Activated CD8-positive, alpha-beta memory T cell treated with anti-CD3 and anti-CD28 coated beads, Interleukin-2, amount 50 U/mL, for 24 hours (primary cell): ENCODE measurements around the gene KLKB1.

Experiments used
- DNase-seq: peaks from one replicate; pipeline ENCODE4 v3.0.0-alpha.2; 2020; ENCODE audit errors: extremely low read depth

The KLKB1 gene

GRCh38 chr4:186227221-186227620 lies at the start of gene KLKB1:
TSS of gene KLKB1 (plus strand) at chr4:186227507. CDS start at chr4:186228196, 689 bp downstream.
- no peak for DNase-seq

DNA sequence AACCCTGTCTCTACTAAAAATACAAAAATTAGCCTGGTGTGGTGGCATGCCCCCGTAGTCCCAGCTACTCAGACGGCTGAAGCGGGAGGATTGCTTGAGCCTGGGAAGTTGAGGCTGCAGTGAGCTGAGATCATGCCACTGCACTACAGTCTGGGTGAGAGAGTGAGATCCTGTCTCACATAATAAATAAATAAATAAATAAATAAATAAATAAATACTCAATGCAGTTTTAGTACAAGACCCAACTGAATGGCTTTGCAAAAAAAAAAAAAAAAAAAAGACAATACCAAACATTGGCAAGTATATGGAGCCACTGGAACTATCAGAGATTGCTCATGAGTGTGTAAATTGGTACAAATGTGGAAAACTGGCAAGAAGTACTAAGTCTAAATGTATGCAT lies 39.2 kb upstream of the KLKB1 start:
- no peak for DNase-seq

DNA sequence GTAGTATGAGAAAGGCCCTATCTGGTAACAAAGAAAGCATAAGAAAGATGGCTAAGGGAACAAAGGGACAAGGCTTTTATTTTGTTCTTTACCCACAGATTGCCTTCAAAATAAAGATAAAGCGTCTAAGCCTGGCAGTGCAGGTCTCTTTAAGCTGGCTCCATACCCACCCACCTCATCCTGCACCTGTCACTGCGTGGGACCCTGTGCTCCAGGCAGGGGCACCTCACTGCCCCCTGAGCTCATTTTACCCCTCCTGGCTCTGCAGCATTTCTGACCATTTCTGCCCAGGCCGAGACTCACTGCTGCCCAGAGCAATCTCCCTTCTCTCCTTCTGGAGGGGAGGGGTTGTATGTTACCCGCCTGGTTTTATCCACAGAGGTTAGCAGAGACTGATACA lies 37.7 kb upstream of the KLKB1 start:
- no peak for DNase-seq

DNA sequence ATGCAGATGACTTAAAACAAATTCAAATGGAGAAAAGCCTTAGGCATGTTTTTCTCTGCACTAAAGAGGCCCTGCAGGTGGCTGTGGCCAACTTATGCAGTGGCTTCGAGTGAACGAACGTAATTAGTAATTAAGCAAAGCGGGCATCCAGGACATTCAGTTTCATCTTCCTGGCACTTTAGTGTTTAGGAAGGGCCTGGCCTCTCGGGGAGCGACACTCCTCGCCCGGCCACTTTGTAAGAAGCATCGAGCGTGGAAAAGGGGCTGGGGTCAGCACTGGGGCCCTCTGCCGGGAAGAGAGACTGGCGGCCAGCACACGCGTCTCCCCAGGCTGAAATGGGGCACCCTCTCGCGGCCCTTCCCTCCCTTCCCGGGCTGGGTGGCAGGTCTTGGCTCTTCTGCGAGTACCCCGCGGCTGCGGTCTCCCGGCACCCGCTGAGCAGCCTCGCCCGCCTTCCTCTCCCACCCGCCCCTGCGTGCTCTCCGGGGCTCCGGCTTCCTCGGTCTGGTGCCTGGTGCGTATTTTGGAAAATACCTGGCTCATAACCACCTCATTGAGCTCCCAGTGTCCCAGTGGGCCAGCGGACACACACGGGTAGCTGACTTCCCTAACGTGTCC lies 36.6 kb upstream of the KLKB1 start:
- no peak for DNase-seq

GRCh38 chr4:186191200-186192065 lies 35.9 kb upstream of the KLKB1 start, which contains the start of gene CYP4V2:
TSS of gene CYP4V2 (plus strand) at chr4:186191567. CDS start at chr4:186191824, 257 bp downstream.
- peak; percentile 75 for DNase-seq

- DNase-seq: no peak
These were observed 35.2 kb upstream of the KLKB1 start for GRCh38 chr4:186192066-186192612.

DNA sequence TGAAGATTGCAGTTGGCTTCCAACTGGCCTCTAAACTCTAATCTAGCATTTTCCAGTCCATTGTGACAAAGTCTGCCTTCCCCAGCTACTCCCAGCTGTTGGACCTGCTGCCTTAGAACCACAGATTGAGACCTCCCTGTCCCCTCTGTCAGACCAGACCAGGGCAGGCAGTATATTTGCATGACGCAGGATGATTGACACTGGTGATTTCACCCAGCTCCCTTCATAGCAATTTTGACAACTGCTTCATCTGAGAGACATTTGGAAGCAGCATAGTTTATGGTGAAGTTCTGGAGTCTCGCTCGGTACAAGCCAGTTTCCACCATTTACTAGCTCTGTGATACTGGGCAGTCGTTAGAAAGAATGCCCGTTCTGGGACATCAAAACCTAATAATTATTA lies 33.5 kb upstream of the KLKB1 start:
- DNase-seq: no peak

- no peak for DNase-seq
These were observed 31.2 kb upstream of the KLKB1 start for GRCh38 chr4:186196063-186196462.

DNA sequence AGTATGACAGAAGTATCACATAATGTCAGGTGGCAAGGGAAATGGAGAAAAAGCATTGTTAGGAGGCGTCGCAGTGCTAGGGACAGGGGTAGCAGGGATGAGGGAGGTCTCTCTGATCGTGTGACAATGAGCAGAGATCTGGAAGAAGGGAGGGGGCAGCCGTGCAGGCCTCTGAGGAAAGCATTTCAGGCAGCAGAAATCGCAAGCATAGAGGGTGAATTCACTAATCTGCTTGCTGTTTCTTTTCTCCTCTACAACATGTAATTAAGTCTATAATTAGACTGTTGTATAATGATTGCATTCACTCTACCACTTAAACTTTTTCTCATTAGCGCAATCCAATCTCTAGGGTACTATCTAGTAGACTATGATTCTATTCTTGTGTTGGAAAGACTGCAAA lies 26.8 kb upstream of the KLKB1 start:
- no peak for DNase-seq

GRCh38 chr4:186201010-186201409 lies 26.3 kb upstream of the KLKB1 start:
- DNase-seq: no peak

DNA sequence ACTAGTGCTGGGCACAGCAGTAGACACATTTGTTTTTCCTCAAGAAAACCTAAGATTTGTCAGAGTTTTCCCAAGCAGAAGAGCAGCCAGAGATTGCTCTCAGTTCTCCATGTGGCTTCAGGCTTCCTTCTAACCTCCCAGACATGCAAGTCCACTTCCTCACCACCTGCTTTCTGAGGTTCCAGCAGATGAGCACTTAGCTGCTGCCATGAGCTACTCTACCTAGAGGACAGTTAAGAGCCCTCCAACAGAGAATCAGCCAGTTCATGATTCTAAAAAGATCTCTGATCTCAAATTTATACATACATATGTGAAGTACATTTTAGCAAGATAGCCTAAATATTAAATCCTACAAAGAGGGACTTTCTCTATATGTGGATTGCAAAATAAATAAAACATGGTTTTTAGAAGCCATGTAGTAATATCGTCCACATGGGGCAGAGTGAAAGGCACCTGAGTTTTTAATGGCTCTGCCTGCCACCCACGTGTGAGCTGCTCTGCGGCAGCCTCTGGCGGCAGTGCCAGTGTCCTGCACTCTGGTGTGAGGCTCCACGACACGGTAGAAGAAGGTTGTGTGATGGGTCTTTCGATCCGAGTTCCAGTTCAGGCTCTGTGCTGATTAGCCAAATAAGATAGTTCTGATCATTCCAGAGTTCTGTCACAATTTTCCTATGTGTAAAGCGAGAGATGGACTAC lies 25.6 kb upstream of the KLKB1 start:
- DNase-seq: no peak

DNA sequence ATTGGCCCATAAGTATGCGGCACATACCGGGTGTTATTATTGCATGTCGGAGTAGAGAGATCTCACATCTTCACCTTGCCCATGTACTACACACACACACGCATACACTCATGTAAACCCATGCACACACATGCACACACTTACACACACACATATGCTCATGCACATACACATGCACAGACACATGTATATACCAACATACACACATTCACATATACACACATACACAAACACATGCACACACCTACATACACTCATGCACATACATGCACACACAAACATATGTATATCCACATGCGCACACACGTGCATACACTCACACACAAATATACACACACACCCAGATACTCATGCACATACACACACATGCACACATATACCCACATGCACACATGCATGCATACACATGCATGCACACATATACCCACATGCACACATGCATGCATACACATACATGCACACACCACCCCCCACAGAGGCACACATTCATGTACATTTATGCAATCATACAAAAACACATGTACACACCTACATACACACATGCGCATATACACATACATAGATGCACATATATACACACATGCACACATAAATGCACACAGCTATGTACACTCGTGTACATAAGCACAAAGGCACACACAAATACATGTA lies 24.7 kb upstream of the KLKB1 start:
- no peak for DNase-seq

DNA sequence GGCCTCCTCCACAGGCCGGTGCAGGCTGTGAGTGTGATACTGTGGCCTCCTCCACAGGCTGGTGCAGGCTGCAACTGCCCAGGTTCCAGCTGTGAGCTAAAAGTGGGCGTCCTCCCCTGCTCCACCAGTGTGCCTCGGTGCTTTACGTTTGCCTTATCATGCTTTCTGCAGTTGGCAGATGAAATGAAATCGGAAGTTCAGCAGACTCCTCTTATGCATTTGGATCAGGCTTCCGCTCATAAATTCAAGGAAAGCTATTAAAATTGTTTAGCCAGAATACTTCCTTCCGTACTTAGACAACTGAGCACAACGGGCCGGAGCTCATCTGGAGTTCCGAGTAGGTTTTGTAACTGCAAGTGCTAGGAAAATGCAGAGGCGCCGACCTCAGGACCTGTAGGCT lies 23.9 kb upstream of the KLKB1 start:
- no peak for DNase-seq

GRCh38 chr4:186204103-186204559 lies 23.2 kb upstream of the KLKB1 start:
- DNase-seq: no peak

GRCh38 chr4:186204686-186205085 lies 22.6 kb upstream of the KLKB1 start:
- no peak for DNase-seq

DNA sequence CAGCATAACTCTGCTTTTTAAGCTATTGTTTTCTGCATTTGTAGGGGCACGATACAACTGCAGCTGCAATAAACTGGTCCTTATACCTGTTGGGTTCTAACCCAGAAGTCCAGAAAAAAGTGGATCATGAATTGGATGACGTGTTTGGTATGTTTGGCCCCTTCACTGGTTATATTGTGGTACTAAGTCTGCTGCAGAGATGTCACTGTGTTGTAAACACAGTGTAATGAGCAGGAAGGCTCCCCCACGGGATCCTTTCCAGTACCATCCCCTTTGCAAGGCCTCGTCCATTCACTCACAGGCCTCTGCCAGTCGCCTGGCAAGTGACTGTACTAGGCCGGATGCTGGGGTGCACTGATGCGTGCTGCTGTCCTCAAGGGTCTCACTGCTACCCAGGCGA lies 22.2 kb upstream of the KLKB1 start:
- no peak for DNase-seq

DNA sequence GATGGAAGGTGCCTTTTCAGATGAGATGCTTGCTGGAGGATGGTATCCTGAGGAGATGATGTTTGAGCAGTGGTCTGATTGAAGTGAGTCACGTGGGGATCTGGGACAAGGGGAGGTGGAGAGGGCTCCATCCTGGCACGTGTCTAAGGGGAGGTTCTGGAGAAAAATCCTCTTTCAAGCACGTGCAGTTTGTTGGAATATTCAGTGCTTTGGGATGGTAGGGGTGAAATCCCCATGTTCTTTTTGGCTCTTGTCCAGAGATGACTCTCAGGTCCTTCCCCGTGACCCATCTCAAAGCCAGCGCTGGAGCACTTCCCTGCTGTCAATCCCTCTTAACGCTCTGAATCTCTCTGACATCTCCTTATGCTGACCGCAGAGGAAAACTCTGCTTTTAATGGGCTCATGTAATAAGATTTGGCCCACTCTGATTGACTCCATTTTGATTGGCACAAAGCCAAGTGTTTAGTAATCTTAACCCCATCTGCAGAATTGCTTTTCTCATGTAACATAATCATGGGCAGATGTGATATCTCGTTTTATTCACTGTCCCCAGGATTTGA lies 10.8 kb upstream of the KLKB1 start:
- DNase-seq: no peak

DNA sequence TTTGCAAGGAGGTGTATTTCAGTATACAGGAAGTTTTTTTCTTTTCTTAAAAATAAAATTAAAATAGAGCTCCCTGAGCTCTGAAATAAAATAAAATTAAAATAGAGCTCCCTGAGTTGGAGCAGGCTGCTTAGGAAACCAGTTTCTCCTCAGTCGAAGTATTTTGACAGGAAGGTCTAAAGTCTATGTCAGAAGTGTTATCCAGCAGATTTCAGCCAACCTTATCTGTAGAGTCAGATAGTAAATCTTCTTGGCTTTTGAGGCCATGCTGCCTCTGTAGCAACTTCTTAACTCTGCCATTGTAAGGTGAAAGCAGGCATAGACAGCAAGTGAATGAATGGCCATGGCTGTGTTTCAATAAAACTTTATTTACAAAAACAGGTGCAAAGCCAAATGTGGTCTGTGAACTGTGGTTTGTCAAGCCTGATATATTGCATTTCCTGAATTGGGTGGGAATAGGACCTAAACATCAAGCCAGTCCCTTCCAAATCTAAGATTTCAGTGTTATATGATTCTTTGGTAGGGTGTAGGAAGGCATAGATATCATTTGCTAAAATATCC lies 9.5 kb upstream of the KLKB1 start:
- no peak for DNase-seq

GRCh38 chr4:186221624-186222023 lies 5.7 kb upstream of the KLKB1 start:
- no peak for DNase-seq

DNA sequence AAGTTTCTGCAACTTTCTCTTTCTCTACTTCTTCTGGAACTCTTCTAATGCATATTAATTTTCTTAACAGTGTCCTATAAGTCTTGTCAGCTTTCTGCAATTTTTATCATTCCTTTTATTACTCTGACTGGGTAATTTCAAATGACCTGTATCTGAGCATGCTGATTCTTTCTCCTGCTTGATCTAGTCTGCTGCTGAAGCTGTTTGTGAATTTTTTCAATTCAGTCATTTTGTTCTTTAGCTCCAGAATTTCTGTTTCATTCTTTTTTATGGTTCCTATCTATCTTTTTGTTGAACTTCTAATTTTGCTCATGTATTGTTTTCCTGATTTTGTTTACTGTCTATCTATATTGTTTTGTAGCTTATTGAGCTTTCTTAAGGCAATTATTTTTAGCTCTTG lies 1.5 kb upstream of the KLKB1 start:
- no peak for DNase-seq

GRCh38 chr4:186226521-186227189 lies 652 bp upstream of the KLKB1 start:
- DNase-seq: no peak
